ENCODE measurements around the gene DYRK4.
A peak's percentile ranks its signal among the peaks of the same experiment; 100 is the strongest.

The DYRK4 gene

GRCh38 chr12:4572680-4573079, 10.7 kb downstream of the DYRK4 start:
- peaks cover 4% of the 10 kb centered on the region; the same call in 1 of the 2 replicates for H3K36me3 ChIP-seq (ENCODE audit: insufficient read depth, low read length)
- H3K27me3 ChIP-seq (ENCODE audit: insufficient read depth, low read length) = no peaks in the 10 kb centered on the region
- H3K9me2 ChIP-seq (ENCODE audit: low read depth, low read length) = no peaks in the 10 kb centered on the region
- no peak overlapping the region for H3K9ac ChIP-seq (ENCODE audit: low read length)
- no peak overlapping the region for H3K4me2 ChIP-seq (ENCODE audit: low read length)
- H3F3A ChIP-seq (ENCODE audit: insufficient read depth, low read length) = no peaks in the 10 kb centered on the region
- H3K79me2 ChIP-seq (ENCODE audit: insufficient read depth, low read length) = no peaks in the 10 kb centered on the region
- TF ChIP-seq EZH2 (IDR thresholded peaks at IDR 0.05; ENCODE audit: borderline replicate concordance, low read length) (no peak), CTCF (IDR thresholded peaks at IDR 0.05; ENCODE audit: low read length) (no peak)
- no peaks in the 10 kb centered on the region for H3K9me3 ChIP-seq (ENCODE audit: low read length)
- no peak overlapping the region for H3K4me3 ChIP-seq (ENCODE audit: low read depth, low read length, poor library complexity, severe bottlenecking)
- no peaks in the 10 kb centered on the region for H4K20me1 ChIP-seq (ENCODE audit: insufficient read depth, low read length)
- H3K27ac ChIP-seq (ENCODE audit: low read depth, low read length, poor library complexity, severe bottlenecking) = no peak overlapping the region
- no peak overlapping the region for H2AFZ ChIP-seq (ENCODE audit: low read length)
- H3K4me1 ChIP-seq (ENCODE audit: insufficient read depth, low read length, severe bottlenecking) = no peaks in the 10 kb centered on the region

- no peaks in the 10 kb centered on the region for H3K9me2 ChIP-seq (ENCODE audit: low read depth, low read length)
- no peaks in the 10 kb centered on the region for H3K79me2 ChIP-seq (ENCODE audit: insufficient read depth, low read length)
- H3K27ac ChIP-seq (ENCODE audit: low read depth, low read length, poor library complexity, severe bottlenecking) = no peak overlapping the region
- TF ChIP-seq CTCF (IDR thresholded peaks at IDR 0.05; ENCODE audit: low read length) = peak; percentile 59; the same call in 1 of the 2 replicates
- no peak for TF ChIP-seq EZH2 (IDR thresholded peaks at IDR 0.05; ENCODE audit: borderline replicate concordance, low read length)
- no peaks in the 10 kb centered on the region for H3K9me3 ChIP-seq (ENCODE audit: low read length)
- H3K4me2 ChIP-seq (ENCODE audit: low read length) = no peak overlapping the region
- H3K27me3 ChIP-seq (ENCODE audit: insufficient read depth, low read length) = no peaks in the 10 kb centered on the region
- no peak overlapping the region for H3K9ac ChIP-seq (ENCODE audit: low read length)
- no peaks in the 10 kb centered on the region for H3F3A ChIP-seq (ENCODE audit: insufficient read depth, low read length)
- no peak overlapping the region for H2AFZ ChIP-seq (ENCODE audit: low read length)
- H3K4me1 ChIP-seq (ENCODE audit: insufficient read depth, low read length, severe bottlenecking) = no peaks in the 10 kb centered on the region
- H3K4me3 ChIP-seq (ENCODE audit: low read depth, low read length, poor library complexity, severe bottlenecking) = no peak overlapping the region
- H4K20me1 ChIP-seq (ENCODE audit: insufficient read depth, low read length) = no peaks in the 10 kb centered on the region
- H3K36me3 ChIP-seq (ENCODE audit: insufficient read depth, low read length) = no peaks in the 10 kb centered on the region
Measured at GRCh38 chr12:4579305-4580102, 17.5 kb downstream of the DYRK4 start.

- H2AFZ ChIP-seq (ENCODE audit: low read length) = no peak overlapping the region
- H3K9ac ChIP-seq (ENCODE audit: low read length) = no peak overlapping the region
Measured at GRCh38 chr12:4580281-4580688, 18.3 kb downstream of the DYRK4 start.

More at GRCh38 chr12:4580281-4580688, 18.3 kb downstream of the DYRK4 start:
- Histone ChIP-seq H3K79me2 (ENCODE audit: insufficient read depth, low read length) (no peaks in the 10 kb centered on the region), H3F3A (ENCODE audit: insufficient read depth, low read length) (no peaks in the 10 kb centered on the region), H4K20me1 (ENCODE audit: insufficient read depth, low read length) (no peaks in the 10 kb centered on the region), H3K9me3 (ENCODE audit: low read length) (no peaks in the 10 kb centered on the region), H3K4me2 (ENCODE audit: low read length) (no peak overlapping the region), H3K36me3 (ENCODE audit: insufficient read depth, low read length) (no peaks in the 10 kb centered on the region), H3K27me3 (ENCODE audit: insufficient read depth, low read length) (no peaks in the 10 kb centered on the region), H3K9me2 (ENCODE audit: low read depth, low read length) (no peaks in the 10 kb centered on the region), H3K4me3 (ENCODE audit: low read depth, low read length, poor library complexity, severe bottlenecking) (no peak overlapping the region), H3K27ac (ENCODE audit: low read depth, low read length, poor library complexity, severe bottlenecking) (no peak overlapping the region), H3K4me1 (ENCODE audit: insufficient read depth, low read length, severe bottlenecking) (no peaks in the 10 kb centered on the region)
- TF ChIP-seq CTCF (IDR thresholded peaks at IDR 0.05; ENCODE audit: low read length) = no peak
- no peak for TF ChIP-seq EZH2 (IDR thresholded peaks at IDR 0.05; ENCODE audit: borderline replicate concordance, low read length)
